PC-9 (cell line): ENCODE data around the gene LARP4B.

ENCODE experiments used
- EZH2 ChIP-seq: fragments of 200-600 bp; sonication (generic); IDR thresholded peaks from 2 replicates; pipeline ENCODE4 v1.8.0; 2017; ENCODE audit warnings: antibody characterized with exemption, low read depth
- TF ChIP-seq, protein P1 (sequence below): fragments of 200-600 bp; sonication (generic); conservative IDR thresholded peaks from 2 replicates; pipeline ENCODE4 v1.6.1; 2017; ENCODE audit warnings: mixed run types, antibody characterized with exemption, mild to moderate bottlenecking, moderate library complexity

- TF ChIP-seq, protein P1, sequence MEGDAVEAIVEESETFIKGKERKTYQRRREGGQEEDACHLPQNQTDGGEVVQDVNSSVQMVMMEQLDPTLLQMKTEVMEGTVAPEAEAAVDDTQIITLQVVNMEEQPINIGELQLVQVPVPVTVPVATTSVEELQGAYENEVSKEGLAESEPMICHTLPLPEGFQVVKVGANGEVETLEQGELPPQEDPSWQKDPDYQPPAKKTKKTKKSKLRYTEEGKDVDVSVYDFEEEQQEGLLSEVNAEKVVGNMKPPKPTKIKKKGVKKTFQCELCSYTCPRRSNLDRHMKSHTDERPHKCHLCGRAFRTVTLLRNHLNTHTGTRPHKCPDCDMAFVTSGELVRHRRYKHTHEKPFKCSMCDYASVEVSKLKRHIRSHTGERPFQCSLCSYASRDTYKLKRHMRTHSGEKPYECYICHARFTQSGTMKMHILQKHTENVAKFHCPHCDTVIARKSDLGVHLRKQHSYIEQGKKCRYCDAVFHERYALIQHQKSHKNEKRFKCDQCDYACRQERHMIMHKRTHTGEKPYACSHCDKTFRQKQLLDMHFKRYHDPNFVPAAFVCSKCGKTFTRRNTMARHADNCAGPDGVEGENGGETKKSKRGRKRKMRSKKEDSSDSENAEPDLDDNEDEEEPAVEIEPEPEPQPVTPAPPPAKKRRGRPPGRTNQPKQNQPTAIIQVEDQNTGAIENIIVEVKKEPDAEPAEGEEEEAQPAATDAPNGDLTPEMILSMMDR: no peak
- no peak for TF ChIP-seq EZH2
Observed at GRCh38 chr10:958106-958505, 26.6 kb upstream of the LARP4B start.
